Fibroblast of the aortic adventitia (primary cell): Measurements from ENCODE around the gene GAK. TPM values are rescaled to one million over a fixed set of nuclear protein-coding genes. Genes with fewer than 3 reads are reported as not detected.

Experiments
- DNase-seq: peaks from one replicate; pipeline ENCODE4 v3.0.0-alpha.2; 2010; ENCODE audit warnings: low read depth
- H3K4me3 ChIP-seq: 2 replicates; pipeline ENCODE4 v1.5.1; 2011; ENCODE audit warnings: low read depth, mild to moderate bottlenecking, control low read depth, low read length, moderate library complexity
- CTCF ChIP-seq: IDR thresholded peaks from 2 replicates; pipeline ENCODE4 v1.5.1; 2011; ENCODE audit warnings: mild to moderate bottlenecking, low read length, control low read depth, inconsistent platforms; ENCODE audit not compliant: insufficient read depth
- total RNA-seq: library from RNA; depleted of rRNA; stranded (reverse); fragments of >200 nt; gene quantifications from 2 replicates; pipeline ENCODE4 v1.2.3, GENCODE V29; 2012; ENCODE audit warnings: low replicate concordance

Gene GAK
- total RNA-seq, 1 donor, result 49.4 TPM

- no peak overlapping the region for H3K4me3 ChIP-seq
- no peak for DNase-seq
- TF ChIP-seq CTCF, result no peak
Observed at GRCh38 chr4:951186-951585, 19.1 kb upstream of the GAK start.

GRCh38 chr4:950136-951020 lies 18.3 kb upstream of the GAK start:
- H3K4me3 ChIP-seq, result no peak overlapping the region
- TF ChIP-seq CTCF, result no peak
- DNase-seq, result no peak

GRCh38 chr4:949656-950055 lies 17.5 kb upstream of the GAK start:
- no peak overlapping the region for H3K4me3 ChIP-seq
- TF ChIP-seq CTCF, result no peak
- no peak for DNase-seq

- H3K4me3 ChIP-seq, result no peak overlapping the region
- TF ChIP-seq CTCF, result no peak
- DNase-seq, result no peak
Observed at GRCh38 chr4:948936-949300, 16.8 kb upstream of the GAK start.

GRCh38 chr4:948101-948935 lies 16.2 kb upstream of the GAK start:
- TF ChIP-seq CTCF, result no peak
- H3K4me3 ChIP-seq, result no peak overlapping the region
- no peak for DNase-seq

GRCh38 chr4:947491-947971 lies 15.4 kb upstream of the GAK start:
- no peak for DNase-seq
- no peak overlapping the region for H3K4me3 ChIP-seq
- no peak for TF ChIP-seq CTCF
